ENCODE results near the gene TMEM120B.
"Not testable (repeated sequence)": the region's sequence is repeated elsewhere in the genome, so short reads cannot be mapped to it uniquely, and the experiment has no call there.

TMEM120B gene

DNA sequence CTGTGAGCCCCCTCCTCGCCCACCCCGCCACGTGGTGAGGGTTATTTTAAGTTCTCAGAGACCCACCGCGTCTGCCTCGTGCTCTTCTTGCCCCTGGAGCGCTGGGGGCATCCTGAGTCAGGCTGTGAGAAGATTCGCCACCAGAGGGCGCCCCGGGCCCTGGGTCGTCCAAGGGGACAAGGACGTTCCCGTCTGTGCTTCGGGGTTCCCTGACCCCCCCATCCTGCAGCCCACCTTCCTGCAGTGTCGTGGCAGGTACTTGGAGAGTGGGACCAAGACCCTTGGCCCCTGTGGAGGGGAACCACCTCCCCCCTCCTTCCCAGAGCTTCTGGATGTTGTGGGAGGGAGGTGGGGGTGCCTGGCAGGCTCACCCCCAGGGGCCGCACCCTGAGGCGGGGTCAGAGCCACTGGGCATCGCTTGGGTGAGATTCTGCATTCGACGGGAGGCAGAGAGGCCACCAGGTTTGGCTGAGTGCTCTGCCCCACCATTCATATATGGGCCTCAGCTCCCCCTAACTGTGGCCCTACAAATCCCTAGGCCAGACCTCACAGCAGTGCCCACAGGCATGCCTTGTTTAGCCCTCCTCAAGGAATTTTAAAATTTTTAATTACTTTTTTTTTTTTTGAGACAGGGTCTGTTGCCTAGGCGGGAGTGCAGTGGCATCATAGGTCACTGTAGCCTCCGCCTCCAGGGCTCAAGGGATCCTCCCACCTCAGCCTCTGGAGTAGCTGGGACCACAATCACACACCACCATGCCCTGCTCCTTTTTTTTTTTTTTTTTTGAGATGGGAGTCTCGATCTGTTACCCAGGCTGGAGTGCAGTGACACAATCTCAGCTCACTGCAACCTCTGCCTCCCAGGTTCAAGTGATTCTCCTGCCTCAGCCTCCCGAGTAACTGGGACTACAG is 63.9 kb downstream of the TMEM120B start:
- peak; percentile 69 for DNase-seq

DNA sequence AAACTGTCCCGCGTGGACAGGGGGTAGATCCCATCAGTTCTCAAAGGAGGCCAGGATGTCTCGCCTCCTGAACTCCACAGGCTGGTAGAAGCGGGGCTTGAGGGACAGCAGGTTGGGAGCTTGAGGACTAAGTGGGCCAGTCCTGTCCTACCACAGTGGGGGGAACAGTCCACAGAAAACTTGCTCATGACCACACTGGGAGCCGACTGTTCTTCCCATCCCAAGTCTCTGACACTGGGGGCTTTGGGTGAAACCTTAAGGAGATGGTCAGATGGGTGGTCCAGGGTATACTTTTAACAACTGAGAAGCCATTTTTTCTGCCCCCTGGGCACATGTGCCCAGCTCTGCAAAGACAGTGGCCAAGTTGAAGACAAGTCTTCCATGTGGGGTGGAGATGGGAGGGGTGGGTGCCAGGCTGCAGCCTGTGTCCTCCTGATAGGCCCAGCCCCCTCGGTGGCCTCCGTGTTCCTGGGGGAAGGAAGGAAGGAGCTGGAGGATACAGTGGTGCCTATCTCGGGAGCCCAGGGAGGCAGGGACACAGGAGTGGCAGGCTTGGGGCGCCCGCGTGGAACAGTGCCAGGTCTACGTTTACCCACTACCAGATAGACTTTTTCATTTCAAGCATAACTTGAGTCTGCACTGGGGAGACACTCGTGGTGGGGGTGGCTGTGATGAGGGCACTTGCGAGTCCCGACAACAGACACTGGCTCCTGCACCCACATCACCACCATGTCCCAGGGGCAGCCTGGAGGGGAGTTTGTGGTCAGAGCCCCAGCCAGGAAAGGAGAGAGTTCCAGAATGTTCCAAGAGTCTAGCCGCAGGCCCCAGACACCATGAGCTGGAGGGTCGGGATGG is 66.2 kb downstream of the TMEM120B start:
- DNase-seq, result no peak

DNA sequence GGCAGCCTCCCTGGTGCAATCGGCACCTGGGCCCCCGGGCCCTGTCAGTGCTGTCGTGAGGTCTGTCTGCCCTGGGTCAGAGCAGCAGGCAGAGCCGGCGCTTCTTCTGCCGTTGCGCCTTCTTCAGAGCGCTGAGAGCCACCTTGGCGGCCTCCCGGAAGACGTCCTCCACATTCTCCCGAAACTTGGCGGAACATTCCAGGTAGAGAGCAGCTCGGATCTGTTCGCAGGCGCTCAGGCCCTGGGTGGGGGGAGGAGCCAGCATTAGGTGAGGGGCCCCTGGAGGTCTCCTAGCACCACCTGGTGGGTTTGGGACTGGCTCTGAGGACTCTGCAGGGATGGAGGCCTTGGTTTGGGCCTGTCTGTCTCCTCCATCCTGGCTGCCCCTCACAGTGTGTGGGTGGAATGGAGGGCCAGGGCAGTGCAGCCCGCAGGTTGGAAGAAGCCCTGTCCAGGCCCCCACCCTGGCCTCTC is 66.9 kb downstream of the TMEM120B start:
- DNase-seq, result no peak

DNA sequence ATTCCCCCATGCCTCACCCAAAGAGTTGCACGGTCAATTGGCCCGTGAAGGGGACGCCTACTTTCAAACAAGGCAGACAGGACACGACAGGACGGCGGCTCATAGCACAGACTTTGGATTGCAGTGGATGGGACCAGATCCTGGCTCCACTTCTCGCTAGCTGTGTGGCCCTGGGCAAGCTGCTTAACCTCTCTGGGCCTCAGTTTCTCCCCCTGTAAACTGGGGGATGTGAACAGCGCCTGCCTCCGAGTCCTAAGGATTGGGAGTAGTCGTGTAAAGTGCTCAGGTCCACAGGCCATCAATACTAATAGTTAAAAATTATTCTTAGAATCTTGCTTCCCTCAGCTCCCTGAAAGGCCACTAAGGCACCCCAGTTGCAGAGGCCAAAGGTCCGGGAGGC is 67.9 kb downstream of the TMEM120B start:
- no peak for DNase-seq

DNA sequence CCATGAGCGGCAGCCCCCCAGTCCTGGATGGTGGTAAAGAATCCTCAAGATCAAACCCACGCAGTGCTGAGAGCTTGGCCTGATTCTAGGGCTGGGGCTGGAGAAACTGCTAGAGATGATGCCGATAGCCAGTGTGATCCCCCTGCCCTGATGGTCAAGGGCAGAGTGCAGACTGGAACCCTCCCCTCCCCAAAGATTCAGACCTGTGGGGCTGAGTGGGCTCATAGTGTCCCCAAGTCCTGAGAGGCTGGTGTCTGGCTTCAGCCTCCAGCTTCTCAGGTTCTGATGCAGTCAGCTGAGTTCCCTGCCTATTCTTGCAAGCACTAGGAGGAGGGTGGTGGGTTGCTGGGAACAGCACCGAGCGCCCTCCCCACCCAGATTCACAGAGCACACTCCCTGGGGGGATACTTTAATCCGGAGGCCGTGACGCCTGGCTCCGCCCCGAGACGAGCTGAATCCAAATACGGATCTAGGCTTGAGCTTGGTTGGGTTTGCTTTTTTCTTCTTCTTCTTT is 69.0 kb downstream of the TMEM120B start:
- peak; percentile 30 for DNase-seq

DNA sequence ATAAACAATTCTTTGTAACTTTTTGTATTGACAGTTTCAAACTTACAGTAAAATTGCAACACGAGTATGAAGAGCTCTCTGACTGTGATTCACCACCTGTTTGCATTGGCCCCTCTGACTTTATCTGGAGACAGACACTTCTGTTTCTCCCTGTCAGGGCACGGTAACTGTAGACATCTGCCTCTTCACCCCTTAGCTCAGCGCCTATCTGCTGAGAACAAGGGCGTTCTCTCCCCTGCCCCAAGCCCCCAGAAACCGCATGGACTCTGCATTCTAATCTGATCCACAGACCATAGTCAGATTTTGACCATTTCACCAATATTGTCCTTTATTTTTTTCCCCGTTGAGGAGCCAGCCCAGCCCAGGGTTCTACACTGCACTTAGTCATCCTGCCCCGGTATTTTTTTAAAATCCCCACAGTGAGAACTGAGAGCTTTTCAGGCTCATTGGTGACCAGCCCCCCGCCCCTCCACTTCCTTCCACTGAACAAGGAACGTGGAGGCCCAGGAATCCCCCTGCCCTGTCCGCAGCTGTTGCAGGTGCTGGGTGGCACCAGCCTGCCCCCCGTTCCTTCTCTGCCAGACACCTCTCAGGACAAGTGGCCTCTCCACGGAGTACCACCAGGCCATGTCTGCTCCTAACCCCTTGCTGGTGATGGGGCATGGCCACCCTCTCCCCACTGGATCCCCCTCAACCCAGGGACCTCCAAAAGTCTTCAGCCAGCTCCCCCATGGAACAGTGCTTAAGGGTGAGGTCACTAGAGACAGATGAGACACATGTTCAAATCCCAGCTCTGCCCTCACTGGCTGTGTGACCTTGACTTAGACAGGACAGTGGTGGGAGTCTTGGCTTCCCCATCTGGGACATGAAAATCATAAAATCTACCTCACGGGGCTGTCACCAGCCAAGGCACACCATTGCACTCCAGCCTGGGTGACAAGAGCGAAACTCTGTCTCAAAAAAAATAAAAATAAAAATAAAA is 69.7 kb downstream of the TMEM120B start:
- DNase-seq, result no peak

DNA sequence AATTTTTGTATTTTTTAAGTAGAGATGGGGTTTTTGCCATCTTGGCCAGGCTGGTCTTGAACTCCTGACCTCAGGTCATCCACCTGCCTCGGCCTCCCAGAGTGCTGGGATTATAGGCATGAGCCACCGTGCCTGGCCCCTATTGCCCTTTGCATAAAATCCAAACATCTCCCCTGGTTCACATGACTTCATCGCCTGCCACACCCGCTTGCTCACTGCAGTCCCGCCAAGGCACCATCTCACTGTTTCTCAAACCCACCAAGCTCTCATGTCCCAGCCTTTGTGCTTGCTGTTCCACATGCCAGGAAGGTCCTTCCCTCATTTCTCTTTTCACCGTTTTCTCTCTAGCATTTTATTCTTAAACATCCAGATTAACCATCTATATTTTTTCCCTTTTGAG is 71.2 kb downstream of the TMEM120B start:
- DNase-seq, result no peak

DNA sequence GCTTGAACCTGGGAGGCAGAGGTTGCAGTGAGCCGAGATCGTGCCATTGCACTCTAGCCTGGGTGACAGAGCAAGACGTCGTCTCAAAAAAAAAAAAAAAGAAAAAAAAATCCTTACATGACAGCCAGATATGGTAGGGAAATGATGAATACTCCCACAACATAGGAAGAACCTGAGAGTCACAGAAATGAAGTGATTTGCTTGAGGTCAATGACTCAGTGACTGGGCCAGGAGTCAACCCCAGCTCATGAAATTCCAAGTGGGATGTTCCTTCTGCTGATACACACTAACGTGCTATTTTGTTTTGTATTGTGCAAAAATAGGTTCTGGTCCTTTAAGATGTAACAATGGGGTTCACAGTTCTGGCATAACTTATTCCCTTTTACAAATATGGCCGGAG is 71.9 kb downstream of the TMEM120B start:
- DNase-seq, result no peak

DNA sequence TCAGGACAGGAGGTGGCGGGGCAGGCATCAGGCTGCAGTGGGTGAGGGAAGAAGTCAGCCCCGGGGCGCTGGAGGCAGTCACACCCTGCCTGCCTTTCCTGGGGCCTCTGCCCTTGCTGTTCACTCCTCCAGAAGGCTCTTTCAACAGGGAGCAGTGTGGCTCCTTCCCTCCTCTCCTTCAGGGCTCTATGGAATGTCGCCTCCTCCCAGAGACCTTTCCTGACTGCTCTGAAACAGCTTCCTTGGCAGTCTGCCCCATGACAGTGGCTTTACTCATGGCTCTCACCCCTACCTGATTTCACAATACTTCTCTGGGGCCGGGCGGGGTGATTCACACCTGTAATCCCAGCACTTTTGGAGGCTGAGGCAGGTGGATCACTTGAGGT is 73.9 kb downstream of the TMEM120B start:
- no peak for DNase-seq

DNA sequence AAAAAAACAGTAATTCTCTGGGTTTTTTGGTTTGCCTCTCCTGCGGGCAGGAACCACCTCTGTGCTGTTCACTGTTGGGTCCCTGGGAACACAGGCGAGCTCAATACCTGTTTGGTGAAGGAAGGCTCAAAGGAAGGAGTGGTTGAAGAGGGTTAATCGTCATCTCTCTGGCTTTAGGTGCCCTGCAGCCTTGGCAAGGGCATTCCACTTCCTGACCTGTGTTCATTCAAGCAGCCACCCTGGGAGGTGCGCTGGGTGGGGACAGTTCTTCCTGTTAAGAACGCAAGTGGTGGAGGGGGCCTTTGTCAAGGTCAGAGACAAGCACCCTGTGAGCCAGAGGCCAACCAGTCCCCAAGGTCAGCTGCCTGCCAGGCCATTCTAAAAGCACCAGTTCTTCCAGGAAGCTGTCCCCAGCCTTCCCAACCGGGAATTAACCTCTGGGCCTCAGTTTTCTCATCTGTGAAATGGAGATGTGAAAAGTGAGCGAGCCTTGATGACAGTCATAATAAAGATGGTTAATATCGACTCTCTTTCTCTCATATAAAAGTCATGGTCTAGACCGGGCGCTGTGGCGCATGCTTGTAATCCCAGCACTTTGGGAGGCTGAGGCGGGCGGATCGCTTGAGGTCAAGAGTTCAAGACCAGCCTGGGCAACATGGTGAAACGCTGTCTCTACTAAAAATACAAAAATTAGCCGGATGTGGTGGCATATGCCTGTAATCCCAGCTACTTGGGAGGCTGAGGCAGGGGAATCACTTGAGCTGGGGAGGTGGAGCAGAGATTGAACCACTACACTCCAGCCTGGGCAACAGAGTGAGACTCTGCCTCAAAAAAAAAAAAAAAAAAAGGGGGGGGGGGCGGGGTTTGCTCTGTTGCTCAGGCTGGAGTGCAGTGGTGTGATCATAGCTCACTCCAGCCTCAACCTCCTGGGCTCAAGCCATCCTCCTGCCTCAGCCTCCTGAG is 74.8 kb downstream of the TMEM120B start:
- no peak for DNase-seq

DNA sequence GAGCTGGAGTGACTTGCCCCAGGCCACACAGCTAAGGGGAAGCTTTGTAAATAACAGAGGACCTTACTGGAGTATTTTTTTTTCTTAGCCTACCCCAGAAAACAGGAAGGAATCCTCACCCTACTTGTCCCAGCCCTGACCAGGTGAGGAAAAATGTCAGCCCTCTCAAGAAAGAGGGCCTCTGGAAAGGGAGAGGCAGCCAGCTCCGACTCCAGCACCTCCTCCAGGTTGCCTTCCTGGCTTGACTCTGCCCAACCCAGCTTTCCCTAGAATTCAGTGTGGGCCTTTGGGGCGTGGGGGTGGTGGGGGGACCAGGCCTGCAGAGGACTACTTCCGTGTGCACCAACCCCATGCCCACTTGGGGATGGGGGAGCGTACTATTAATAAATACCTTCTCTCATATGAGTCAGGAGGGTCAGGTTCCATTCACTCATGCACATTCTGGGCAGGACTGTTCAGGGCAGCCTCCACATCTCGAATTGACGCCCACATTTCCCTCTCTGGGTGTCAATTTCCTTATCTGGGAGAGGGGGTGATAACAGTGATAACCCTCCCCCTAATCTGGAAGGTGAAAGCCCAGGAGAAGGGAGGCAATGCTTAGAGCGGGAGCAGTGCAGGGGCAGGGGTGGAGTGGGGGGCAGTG is 75.7 kb downstream of the TMEM120B start:
- no peak for DNase-seq

DNA sequence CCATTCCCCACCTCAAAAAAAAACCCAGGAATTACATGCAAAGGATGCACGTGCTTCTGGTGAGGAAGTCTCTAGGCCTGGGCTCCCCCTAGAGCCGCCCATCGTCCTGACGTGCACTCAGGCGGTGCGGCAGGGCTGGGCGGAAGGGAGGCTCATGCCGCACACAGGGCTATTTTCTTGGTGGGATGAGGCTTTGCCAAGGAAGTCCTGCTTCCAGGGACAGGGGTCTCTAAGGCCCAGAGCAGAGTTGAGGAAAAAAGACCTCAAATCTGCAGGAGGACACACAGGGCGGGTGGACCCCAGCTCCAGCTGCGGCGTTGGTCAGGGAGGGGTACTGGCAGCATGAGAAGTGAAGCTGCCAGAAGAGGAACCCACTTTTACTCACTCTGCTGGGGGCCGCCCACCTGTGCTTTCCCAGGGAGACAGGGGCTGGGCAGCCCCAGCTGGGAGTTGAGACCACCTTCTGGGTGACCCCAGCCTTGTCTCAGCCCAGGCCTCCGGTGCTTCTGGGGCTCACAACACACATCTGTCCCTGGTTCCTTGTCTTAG is 76.8 kb downstream of the TMEM120B start:
- no peak for DNase-seq

DNA sequence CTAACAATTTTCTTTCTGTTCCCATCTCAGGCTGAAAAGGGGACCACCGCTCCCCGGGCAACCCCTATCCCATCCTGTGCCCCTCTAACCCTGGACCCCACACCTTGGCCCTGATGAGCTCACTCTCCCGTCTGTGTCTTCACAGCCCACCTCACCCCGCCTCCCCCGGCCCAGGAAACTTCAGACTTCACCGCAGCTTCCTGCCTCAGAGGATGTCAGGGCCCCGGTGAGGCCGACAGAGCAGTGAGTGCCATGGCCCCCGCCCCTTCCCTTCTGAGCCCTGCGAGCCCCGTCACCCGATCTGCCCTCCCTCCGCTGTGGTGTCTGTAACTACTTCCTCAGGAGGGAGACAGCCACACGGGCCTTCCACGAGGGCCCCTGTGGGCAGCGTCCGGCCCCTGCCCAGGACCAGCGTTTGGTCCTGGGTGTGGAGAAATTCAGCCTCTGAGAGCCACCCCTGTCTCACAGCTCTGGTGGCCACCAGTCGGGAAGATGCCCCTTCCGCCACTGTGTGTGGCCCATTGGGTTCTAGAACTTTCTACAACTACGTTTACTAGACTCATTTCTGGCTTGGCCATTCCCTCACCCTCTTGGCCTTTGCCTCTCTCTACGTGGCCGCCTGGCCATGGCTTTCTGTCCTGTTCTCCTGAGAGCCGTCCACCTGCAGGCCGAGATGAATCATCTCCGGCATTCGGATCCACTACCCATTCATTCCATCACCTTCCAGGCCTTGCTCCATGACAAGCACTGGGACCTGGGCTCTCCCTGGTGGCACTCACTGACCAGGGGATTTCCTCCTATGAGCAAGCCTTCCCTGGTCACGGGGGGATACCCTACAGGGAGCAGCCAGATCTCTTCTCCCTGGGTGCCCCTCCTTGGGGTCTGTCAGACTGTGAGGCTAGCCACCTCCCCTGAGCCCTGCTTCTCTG is 77.5 kb downstream of the TMEM120B start:
- no peak for DNase-seq

DNA sequence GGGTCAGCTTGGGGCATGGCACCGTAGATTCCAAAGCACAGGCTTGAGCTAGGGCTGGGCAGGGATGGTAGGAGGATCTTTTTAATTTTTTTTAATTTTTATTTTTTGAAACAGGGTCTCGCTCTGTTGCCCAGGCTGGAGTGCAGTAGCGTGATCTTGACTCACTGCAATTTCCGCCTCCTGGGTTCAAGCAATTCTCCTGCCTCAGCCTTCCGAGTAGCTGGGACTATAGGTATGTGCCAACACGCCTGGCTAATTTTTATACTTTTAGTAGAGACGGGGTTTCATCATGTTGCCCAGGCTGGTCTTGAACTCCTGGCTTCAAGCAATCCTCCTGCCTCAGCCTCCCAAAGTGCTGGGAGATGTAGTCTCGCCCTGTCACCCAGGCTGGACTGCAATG is 78.2 kb downstream of the TMEM120B start:
- DNase-seq, result not testable (repeated sequence)

DNA sequence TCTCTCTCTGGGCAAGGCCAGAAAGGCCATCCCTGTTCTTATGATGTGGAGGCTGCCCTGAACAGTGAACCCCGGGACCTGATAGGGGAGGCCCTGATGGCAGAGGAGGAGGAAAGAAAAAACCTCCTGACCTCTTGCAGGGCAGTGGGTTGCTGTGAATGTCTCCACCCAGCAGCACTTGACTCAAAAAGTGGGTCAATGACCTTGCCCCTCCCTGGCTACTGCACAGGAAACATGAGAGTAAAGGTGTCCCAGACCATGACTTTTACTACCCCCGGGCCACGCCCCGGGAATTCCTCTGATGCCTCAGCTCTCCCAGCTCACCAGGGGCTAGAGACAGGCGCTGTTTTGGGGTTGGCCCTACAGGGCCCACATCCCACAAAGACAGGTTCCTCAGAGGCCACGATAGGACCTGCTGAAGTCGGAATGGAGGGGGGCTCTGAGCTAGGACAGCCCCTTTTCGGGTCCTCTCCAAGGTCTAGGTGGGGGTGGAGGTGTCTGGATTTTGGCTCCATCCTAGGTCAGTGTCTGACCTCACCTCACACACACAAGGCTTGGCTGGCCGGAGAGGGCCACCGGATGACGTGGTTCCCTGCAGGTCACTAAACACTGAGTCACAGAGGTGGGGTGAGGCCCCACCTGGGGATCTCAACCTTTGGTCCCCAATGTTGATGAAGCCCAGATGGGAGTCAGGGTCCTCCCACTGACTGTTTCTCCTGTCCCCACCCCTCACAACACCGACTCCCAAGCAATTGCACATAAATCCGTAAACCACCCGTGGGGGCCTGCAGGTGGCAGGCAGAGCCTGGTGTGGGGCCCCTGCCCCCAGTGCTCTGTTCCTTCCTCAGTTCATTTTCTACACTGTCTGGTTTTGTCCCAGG is 79.4 kb downstream of the TMEM120B start:
- DNase-seq, result no peak

DNA sequence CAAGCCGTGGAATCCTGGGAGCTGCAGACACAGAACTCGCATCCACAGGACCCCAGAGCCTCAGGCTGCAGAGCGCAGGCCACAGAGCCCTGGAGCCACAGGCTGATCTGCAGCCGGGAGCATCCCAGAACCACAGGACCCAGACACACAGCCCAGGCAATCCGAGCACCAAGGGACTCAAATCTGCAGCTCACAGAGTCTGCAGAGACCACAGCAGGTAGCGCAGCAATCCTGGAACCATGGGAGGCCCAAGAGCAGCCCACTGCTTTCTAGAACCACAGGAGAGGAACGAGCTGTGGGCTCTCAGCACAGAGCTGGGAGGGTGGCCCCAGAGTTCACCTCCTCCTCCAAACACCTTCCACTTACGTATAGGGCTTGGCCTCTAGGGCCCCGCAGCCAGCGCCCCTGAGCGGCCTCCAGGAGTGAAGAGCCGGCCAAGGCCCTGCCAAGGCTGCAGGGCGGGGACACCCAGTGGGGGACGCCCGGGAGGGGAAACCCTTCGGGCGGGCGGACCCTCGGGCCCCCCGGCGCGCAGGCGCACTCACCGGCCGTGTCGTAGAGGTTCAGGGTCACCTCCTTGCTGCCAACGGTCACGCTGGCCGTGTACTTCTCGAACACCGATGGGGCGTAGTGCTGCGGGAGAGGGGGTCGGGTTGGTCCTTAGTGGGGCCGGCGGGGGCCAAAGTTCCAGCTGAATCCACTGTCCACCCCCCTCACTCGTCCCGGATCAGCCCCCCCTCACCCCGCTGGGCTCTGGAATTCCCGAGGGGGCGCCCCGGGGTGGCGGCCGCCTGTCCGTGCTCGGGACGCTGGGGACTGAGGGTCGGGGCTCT is 80.3 kb downstream of the TMEM120B start:
- peak; percentile 52 for DNase-seq

DNA sequence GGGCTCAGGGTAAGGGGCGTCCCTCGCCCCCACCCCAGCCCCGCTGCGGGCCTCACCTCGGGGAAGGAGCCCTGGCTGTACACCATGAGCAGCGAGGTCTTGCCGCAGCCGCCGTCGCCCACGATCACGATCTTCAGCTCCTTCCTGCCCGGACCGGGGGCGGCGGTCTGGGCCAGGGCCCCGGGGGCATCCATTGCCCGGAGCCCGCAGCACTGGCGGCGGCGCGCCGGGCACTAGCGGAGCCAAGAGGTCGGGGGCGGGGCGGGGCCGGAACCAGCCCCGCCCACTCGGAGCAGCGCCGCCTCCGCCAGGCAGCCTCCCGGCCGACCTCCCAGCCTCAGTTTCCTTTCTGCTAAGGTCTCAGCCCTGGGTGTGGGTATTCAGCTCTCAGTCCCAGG is 80.9 kb downstream of the TMEM120B start, which contains the start of gene RHOF:
Gene RHOF, minus strand, starts transcription at position 249 of the 398 bp plus-strand sequence. Its CDS starts 55 bp downstream, at position 194.
- no peak for DNase-seq
